AG20443 (cell line): ENCODE results near the gene RASL12.
"Not testable (repeated sequence)": the region's sequence is repeated elsewhere in the genome, so short reads cannot be mapped to it uniquely, and the experiment has no call there.

Source experiments
- DNase-seq: peaks from one replicate; pipeline ENCODE4 v3.0.0; 2012; ENCODE audit warnings: low spot score, mixed read lengths

Gene RASL12

GRCh38 chr15:65075607-65076395 is 8.0 kb upstream of the RASL12 start:
- not testable (repeated sequence) for DNase-seq

- DNase-seq: not testable (repeated sequence)
Measured at GRCh38 chr15:65074946-65075345, 7.2 kb upstream of the RASL12 start.

GRCh38 chr15:65072617-65073016 is 4.8 kb upstream of the RASL12 start:
- no peak for DNase-seq

GRCh38 chr15:65072027-65072426 is 4.2 kb upstream of the RASL12 start:
- no peak for DNase-seq

GRCh38 chr15:65071381-65071811 is 3.6 kb upstream of the RASL12 start:
- no peak for DNase-seq

- DNase-seq: no peak
Measured at GRCh38 chr15:65069779-65070546, 2.2 kb upstream of the RASL12 start.

GRCh38 chr15:65069179-65069578 is 1.4 kb upstream of the RASL12 start:
- DNase-seq: peak; percentile 78

GRCh38 chr15:65068403-65068788 is 605 bp upstream of the RASL12 start:
- DNase-seq: no peak

- DNase-seq: no peak
Measured at GRCh38 chr15:65067317-65067644, 510 bp downstream of the RASL12 start.

- DNase-seq: no peak
Measured at GRCh38 chr15:65066635-65067316, 1.0 kb downstream of the RASL12 start.

- DNase-seq: no peak
Measured at GRCh38 chr15:65066001-65066634, 1.7 kb downstream of the RASL12 start.

- DNase-seq: no peak
Measured at GRCh38 chr15:65062726-65063125, 5.1 kb downstream of the RASL12 start.

GRCh38 chr15:65062061-65062460 is 5.7 kb downstream of the RASL12 start:
- DNase-seq: no peak

- peak; percentile 33 for DNase-seq
Measured at GRCh38 chr15:65060641-65061397, 7.0 kb downstream of the RASL12 start.

- no peak for DNase-seq
Measured at GRCh38 chr15:65059931-65060596, 7.7 kb downstream of the RASL12 start.

GRCh38 chr15:65059369-65059750 is 8.4 kb downstream of the RASL12 start:
- no peak for DNase-seq

GRCh38 chr15:65058394-65059368 is 9.1 kb downstream of the RASL12 start:
- no peak for DNase-seq

GRCh38 chr15:65057549-65057940 is 10.2 kb downstream of the RASL12 start:
- DNase-seq: no peak

GRCh38 chr15:65056868-65057548 is 10.8 kb downstream of the RASL12 start:
- DNase-seq: no peak
